GM12878 (cell line): Measurements from ENCODE around the gene PLXNB3. TPM values are rescaled to one million over a fixed set of nuclear protein-coding genes. Genes with fewer than 3 reads are reported as not detected.

ENCODE experiments used
- ATAC-seq: fragments of 200-7000 bp; cut with Tn5 transposase; 3 replicates; pipeline ENCODE4 v1.9.1; 2020; ENCODE audit warnings: mild to moderate bottlenecking, moderate library complexity
- BruUV-seq: library from RNA; stranded (reverse); fragments of 400-500 nt; replicated peaks from 2 replicates; lab custom pipeline; 2021; lab: Mats Ljungman, UMichigan
- CTCF ChIA-PET: fragments of 300-600 bp; sonication (Branson Sonifier 250); formaldehyde crosslinking; extraction: SDS; loops from one replicate; lab custom pipeline; 2021; ENCODE audit warnings: inconsistent platforms; lab: Yijun Ruan, JAX
- POLR2A ChIA-PET: fragments of 350-600 bp; formaldehyde crosslinking; extraction: SDS; loops from one replicate; lab custom pipeline; 2021; ENCODE audit warnings: inconsistent platforms; lab: Charles Lee
- RAD21 ChIA-PET: fragments of 300-600 bp; sonication (Branson Sonifier 250); formaldehyde crosslinking; loops from one replicate; lab custom pipeline; 2023; ENCODE audit warnings: antibody characterized with exemption; ENCODE audit not compliant: unreplicated experiment; lab: Charles Lee
- SMC1A ChIA-PET: fragments of 300-600 bp; sonication (Branson Sonifier 250); formaldehyde crosslinking; loops from one replicate; lab custom pipeline; 2023; ENCODE audit not compliant: unreplicated experiment, uncharacterized antibody; lab: Charles Lee
- DNase-seq: peaks from one replicate; pipeline ENCODE4 v3.0.0-alpha.2; 2011; ENCODE audit warnings: low read depth, low spot score
- FAIRE-seq: peaks from 3 replicates; lab custom pipeline; 2011; peaks lifted over from hg19 to GRCh38; lab: Jason Lieb, UNC
- H2AFZ ChIP-seq: 2 replicates; pipeline ENCODE4 v1.6.0; 2011; ENCODE audit warnings: low read depth, low read length, control low read depth; ENCODE audit not compliant: control insufficient read depth
- H3K27ac ChIP-seq: 2 replicates; pipeline ENCODE4 v1.5.1; 2011; ENCODE audit warnings: control low read depth; ENCODE audit not compliant: control insufficient read depth, insufficient read depth
- H3K27me3 ChIP-seq, 2 experiments: replicated peaks in 1 of 2; 2 replicates each; pipeline versions ENCODE4 v1.6.0 to v1.6.1; 2011; ENCODE audit warnings: low read length in 1 of 2; ENCODE audit not compliant: control insufficient read depth in 2 of 2, insufficient read depth in 2 of 2
- H3K36me3 ChIP-seq, 2 experiments: 2 replicates each; pipeline ENCODE4 v1.5.1; 2011; ENCODE audit warnings: low read length in 1 of 2; ENCODE audit not compliant: control insufficient read depth in 2 of 2, insufficient read depth in 2 of 2
- H3K4me1 ChIP-seq: 2 replicates; pipeline ENCODE4 v1.6.1; 2011; ENCODE audit warnings: mild to moderate bottlenecking, low read length, moderate library complexity, mixed read lengths; ENCODE audit not compliant: control insufficient read depth, insufficient read depth
- H3K4me2 ChIP-seq: 2 replicates; pipeline ENCODE4 v1.6.0; 2011; ENCODE audit warnings: control low read depth; ENCODE audit not compliant: control insufficient read depth, insufficient read depth
- H3K4me3 ChIP-seq: fragments of 200-600 bp; sonication (generic); 2 replicates; pipeline ENCODE4 v1.5.1; 2016
- H3K79me2 ChIP-seq: 2 replicates; pipeline ENCODE4 v1.6.0; 2011; ENCODE audit warnings: low read length; ENCODE audit not compliant: control insufficient read depth, insufficient read depth
- H3K9ac ChIP-seq: 2 replicates; pipeline ENCODE4 v1.8.0; 2011; ENCODE audit warnings: low read length, control low read depth, mixed read lengths; ENCODE audit not compliant: control insufficient read depth, insufficient read depth
- H3K9me3 ChIP-seq: replicated peaks from 3 replicates; pipeline ENCODE4 v1.5.1; 2011; ENCODE audit warnings: mild to moderate bottlenecking, low read length; ENCODE audit not compliant: control insufficient read depth, insufficient read depth
- H4K20me1 ChIP-seq: 2 replicates; pipeline ENCODE4 v1.6.0; 2011; ENCODE audit not compliant: control insufficient read depth, insufficient read depth
- ATF2 ChIP-seq: IDR thresholded peaks from 2 replicates; pipeline ENCODE4 v1.6.1; 2012; ENCODE audit warnings: low read length, inconsistent platforms
- CEBPB ChIP-seq, 2 experiments: fragments of 150-350 bp in 1 of 2; IDR thresholded peaks; 2 replicates each; pipeline ENCODE4 v1.6.1; 2012 to 2014; ENCODE audit warnings: low read depth in 2 of 2, low read length in 2 of 2, borderline replicate concordance in 1 of 2, inconsistent platforms in 1 of 2
- HCFC1 ChIP-seq: fragments of 150-350 bp; IDR thresholded peaks from 2 replicates; pipeline ENCODE4 v1.6.1; 2014; ENCODE audit warnings: low read length
- IKZF2 ChIP-seq, 2 experiments: fragments of 450-650 bp; IDR thresholded peaks; 2 replicates each; pipeline ENCODE4 v1.6.1; 2017; ENCODE audit warnings: mild to moderate bottlenecking in 2 of 2, moderate library complexity in 2 of 2
- KAT2A ChIP-seq: conservative IDR thresholded peaks from 2 replicates; pipeline ENCODE4 v1.6.1; 2011; ENCODE audit warnings: low read depth, low read length; ENCODE audit not compliant: control insufficient read depth
- MEF2A ChIP-seq: IDR thresholded peaks from 2 replicates; pipeline ENCODE4 v1.6.1; 2011; ENCODE audit warnings: low read depth, mild to moderate bottlenecking, low read length, moderate library complexity; ENCODE audit not compliant: insufficient read depth
- MYB ChIP-seq: fragments of 150-350 bp; IDR thresholded peaks from 2 replicates; pipeline ENCODE4 v1.6.1; 2014; ENCODE audit warnings: mild to moderate bottlenecking, low read depth, low read length, borderline replicate concordance
- NKRF ChIP-seq: fragments of 450-650 bp; conservative IDR thresholded peaks from 2 replicates; pipeline ENCODE4 v1.6.1; 2017; ENCODE audit warnings: mild to moderate bottlenecking, moderate library complexity
- POLR2AphosphoS2 ChIP-seq: IDR thresholded peaks from 2 replicates; pipeline ENCODE4 v1.6.1; 2011; ENCODE audit warnings: low read depth, mild to moderate bottlenecking, low read length, improper control_type of control experiment, moderate library complexity
- SMC3 ChIP-seq: IDR thresholded peaks from 2 replicates; pipeline ENCODE4 v1.6.1; 2011; ENCODE audit warnings: low read length, improper control_type of control experiment, borderline replicate concordance
- SREBF2 ChIP-seq: IDR thresholded peaks from 2 replicates; pipeline ENCODE4 v1.6.1; 2012; ENCODE audit warnings: mild to moderate bottlenecking, low read length
- ZNF592 ChIP-seq: fragments of 450-650 bp; IDR thresholded peaks from 2 replicates; pipeline ENCODE4 v1.6.1; 2017; ENCODE audit warnings: mild to moderate bottlenecking, moderate library complexity
- whole genome bisulfite sequencing: methylation state at CpG from one replicate; pipeline ENCODE4 v1.1.6; 2016; ENCODE audit warnings: low lambda C conversion rate; ENCODE audit not compliant: insufficient replicate concordance, insufficient coverage; ENCODE audit errors: missing lambda C conversion rate; 5-methylcytosine and 5-hydroxymethylcytosine counted together
- in situ Hi-C: fragments of 300-500 bp; cut with MboI; formaldehyde crosslinking; loops from 9 replicates; pipeline ENCODE4 v1.14.3; 2018; ENCODE audit warnings: mixed read lengths
- intact Hi-C: fragments of 100-400 bp; cut with micrococcal nuclease; formaldehyde crosslinking; loops from one replicate; pipeline ENCODE4 v1.14.2; 2022; ENCODE audit not compliant: unreplicated experiment
- polyA plus RNA-seq, 11 experiments: library from polyadenylated mRNA; depleted of rRNA in 4 of 11; unstranded in 6 of 11; stranded (reverse) in 5 of 11; fragments of >200 nt; fragmentation: Nextera tagmentation in 4 of 11; fragmentation: Illumina TruSeq in 1 of 11; extraction: Ambion mirVana in 4 of 11; extraction: Trizol in 1 of 11; gene quantifications; 1 replicate in 1 of 11; 2 replicates in 10 of 11; pipeline versions ENCODE4 v1.2.1 to v1.2.3, GENCODE V29; 2011 to 2016; ENCODE audit warnings: inconsistent platforms in 2 of 11, missing spikeins in 2 of 11, low read depth in 1 of 11
- total RNA-seq, 4 experiments: library from RNA; depleted of rRNA in 3 of 4; stranded (reverse); fragments of >200 nt in 3 of 4; fragmentation: Illumina TruSeq in 1 of 4; extraction: Trizol in 1 of 4; gene quantifications; 2 replicates each; pipeline versions ENCODE4 v1.2.1 to v1.2.3, GENCODE V29; 2013 to 2021
- TF ChIP-seq, protein P1 (sequence below): IDR thresholded peaks from 2 replicates; pipeline ENCODE4 v1.6.1; 2012; ENCODE audit warnings: low read depth, low read length, improper control_type of control experiment

Gene PLXNB3
- total and polyA plus RNA-seq, 10 of the 15 experiments (the other 5 are each of a cell fraction or from before 2014, with no cell fraction given), result 0.06 to 0.68 (median 0.19) TPM; not detected in 4

- no peak for DNase-seq
- SMC1A ChIA-PET, result no interaction called here
- CTCF ChIA-PET, result interaction anchor here (2.5 kb wide), 1 partner anchor 168 kb away, joined by 7 read pairs; no protein-coding TSS in a partner anchor
- Histone ChIP-seq H3K4me3 (no peak overlapping the region), H3K36me3 (no peaks in the 10 kb centered on the region), H3K4me1 (no peaks in the 10 kb centered on the region), H3K27me3 (no peaks in the 10 kb centered on the region), H3K9ac (no peak overlapping the region), H3K4me2 (no peak overlapping the region), H2AFZ (no peak overlapping the region), H4K20me1 (no peaks in the 10 kb centered on the region), H3K27ac (no peak overlapping the region), H3K79me2 (no peaks in the 10 kb centered on the region), H3K9me3 (no peaks in the 10 kb centered on the region; the same call in 2 of the 3 replicates)
- no peak for FAIRE-seq
- intact Hi-C loops (no loop called here), in situ Hi-C loops (no loop called here)
- RAD21 ChIA-PET, result no interaction called here
- BruUV-seq, result no TSS peak
- 0 out of 3 replicates have a peak, but pooled peaks have one; percentile 13 for ATAC-seq
- WGBS, result 66% methylated on average over 16 of the region's 16 CpGs
- POLR2A ChIA-PET, result no interaction called here
- TF ChIP-seq SREBF2 (no peak), ATF2 (no peak), CEBPB (IDR thresholded peaks at IDR 0.05; ENCODE audit: borderline replicate concordance in 1 of 2, low read depth in 2 of 2, low read length in 2 of 2) (no peak), ZNF592 (no peak), MYB (no peak), SMC3 (no peak), KAT2A (no peak), POLR2AphosphoS2 (no peak), NKRF (no peak), IKZF2 (IDR thresholded peaks at IDR 0.05) (no peak), MEF2A (no peak), HCFC1 (no peak)
- TF ChIP-seq, protein P1, sequence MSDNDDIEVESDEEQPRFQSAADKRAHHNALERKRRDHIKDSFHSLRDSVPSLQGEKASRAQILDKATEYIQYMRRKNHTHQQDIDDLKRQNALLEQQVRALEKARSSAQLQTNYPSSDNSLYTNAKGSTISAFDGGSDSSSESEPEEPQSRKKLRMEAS, result no peak
Observed at GRCh38 chrX:153778684-153779101, 14.6 kb downstream of the PLXNB3 start.
